GM10266 (cell line): ENCODE measurements around the gene COPZ1.
A peak's percentile ranks its signal among the peaks of the same experiment; 100 is the strongest.

Experiments used
- DNase-seq: peaks from one replicate; pipeline ENCODE4 v3.0.0; 2012; ENCODE audit errors: extremely low spot score
- CTCF ChIP-seq: IDR thresholded peaks from 2 replicates; pipeline ENCODE4 v1.5.1; 2012; ENCODE audit warnings: mild to moderate bottlenecking, low read depth; ENCODE audit not compliant: control insufficient read depth, insufficient read depth; ENCODE audit errors: missing control alignments

The COPZ1 gene

GRCh38 chr12:54392485-54393206, 67.7 kb downstream of the COPZ1 start:
- no peak for DNase-seq
- TF ChIP-seq CTCF, result no peak

- no peak for DNase-seq
Measured at GRCh38 chr12:54393207-54393609, 68.3 kb downstream of the COPZ1 start.

GRCh38 chr12:54393743-54394142, 68.8 kb downstream of the COPZ1 start:
- DNase-seq, result no peak
- no peak for TF ChIP-seq CTCF

More at GRCh38 chr12:54393207-54393609, 68.3 kb downstream of the COPZ1 start:
- no peak for TF ChIP-seq CTCF

GRCh38 chr12:54394281-54394719, 69.4 kb downstream of the COPZ1 start:
- peak; percentile 75 for TF ChIP-seq CTCF
- DNase-seq, result no peak

- TF ChIP-seq CTCF, result no peak
- DNase-seq, result no peak
Measured at GRCh38 chr12:54394986-54395385, 70.1 kb downstream of the COPZ1 start.

GRCh38 chr12:54395545-54395944, 70.6 kb downstream of the COPZ1 start:
- DNase-seq, result no peak

More at GRCh38 chr12:54395545-54395944, 70.6 kb downstream of the COPZ1 start:
- no peak for TF ChIP-seq CTCF
